Epithelial cell of esophagus (primary cell): ENCODE measurements around the gene IRF9.

Experiments
- DNase-seq: peaks from one replicate; pipeline ENCODE4 v3.0.0; 2010; ENCODE audit warnings: low read depth
- H3K4me3 ChIP-seq: 2 replicates; pipeline ENCODE4 v1.5.1; 2011; ENCODE audit warnings: mild to moderate bottlenecking, low read length, control low read depth
- CTCF ChIP-seq: IDR thresholded peaks from 2 replicates; pipeline ENCODE4 v1.5.1; 2011; ENCODE audit warnings: low read depth, mild to moderate bottlenecking, low read length, control low read depth, inconsistent platforms; ENCODE audit not compliant: insufficient read depth; ENCODE audit errors: missing control alignments

The IRF9 gene

DNA sequence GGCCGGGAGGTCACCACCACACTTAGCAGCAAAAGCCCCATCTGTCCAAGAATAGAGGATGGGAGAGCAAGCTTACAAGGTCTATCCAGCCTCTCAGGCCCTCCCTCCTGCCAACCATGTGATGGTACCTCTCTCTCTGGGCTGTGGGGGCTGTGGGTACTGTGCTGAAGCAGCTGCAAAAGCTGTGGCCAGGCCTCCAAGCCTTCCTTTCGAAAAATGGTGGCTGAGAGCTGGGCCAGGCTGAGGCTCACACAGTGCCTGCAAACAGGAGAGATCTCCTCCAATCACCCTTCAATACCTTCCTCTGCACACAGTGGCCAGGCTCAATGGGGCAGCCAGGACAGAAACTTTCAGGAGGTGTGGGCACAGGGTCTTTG lies 26.5 kb downstream of the IRF9 start:
- no peak for DNase-seq
- no peak for TF ChIP-seq CTCF
- peak overlapping the region; percentile 85 for H3K4me3 ChIP-seq

GRCh38 chr14:24188251-24189058 lies 27.4 kb downstream of the IRF9 start, which contains the start of gene IPO4:
Gene IPO4, minus strand, starts transcription at chr14:24188816. Its CDS starts 29 bp downstream, at chr14:24188787.
- H3K4me3 ChIP-seq: peak within 1 kb of the TSS; percentile 85
- no peak for TF ChIP-seq CTCF
- peak; percentile 98 for DNase-seq

- no peak for DNase-seq
- no peak for TF ChIP-seq CTCF
- H3K4me3 ChIP-seq: peak overlapping the region; percentile 85
Observed at GRCh38 chr14:24189059-24189375, 28.0 kb downstream of the IRF9 start.

- DNase-seq: no peak
- no peak overlapping the region for H3K4me3 ChIP-seq
- no peak for TF ChIP-seq CTCF
Observed at GRCh38 chr14:24189460-24189859, 28.4 kb downstream of the IRF9 start.

DNA sequence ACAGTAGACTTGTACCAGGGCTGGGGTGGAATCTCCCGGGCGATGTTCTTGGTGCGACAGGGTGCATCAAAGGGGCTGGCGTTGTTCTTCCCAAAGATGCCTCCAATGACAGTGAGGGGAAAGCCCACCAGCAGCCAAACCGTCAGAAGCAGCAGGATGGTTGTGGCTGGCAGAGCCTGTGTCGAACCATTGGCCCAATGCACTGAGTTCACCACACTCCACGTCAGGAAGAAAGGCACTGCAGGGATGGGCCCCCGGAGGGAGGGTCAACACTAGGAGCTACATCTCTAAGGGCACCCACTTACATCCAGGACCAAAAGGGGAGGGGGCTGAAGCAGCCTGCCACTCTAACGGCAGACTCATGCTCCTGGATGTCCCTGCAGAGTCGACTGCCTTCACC lies 29.4 kb downstream of the IRF9 start:
- no peak for DNase-seq
- H3K4me3 ChIP-seq: no peak overlapping the region
- no peak for TF ChIP-seq CTCF

GRCh38 chr14:24192933-24193332 lies 31.9 kb downstream of the IRF9 start:
- no peak for TF ChIP-seq CTCF
- DNase-seq: no peak
- H3K4me3 ChIP-seq: no peak overlapping the region
